Stomach (tissue), 4 donors: ENCODE results near the gene SND1.

Experiments used
- CTCF ChIP-seq, 7 experiments: fragments of 450-650 bp in 4 of 7; fragments of 200-600 bp in 3 of 7; sonication (generic) in 3 of 7; IDR thresholded peaks; one replicate each; pipeline ENCODE4 v1.5.1; 2016 to 2019; ENCODE audit warnings: antibody characterized with exemption in 7 of 7, control low read depth in 2 of 7, mild to moderate bottlenecking in 1 of 7
- EP300 ChIP-seq: sonication (generic); formaldehyde crosslinking; IDR thresholded peaks from one replicate; pipeline ENCODE4 v1.6.1; 2017; ENCODE audit warnings: antibody characterized with exemption
- POLR2A ChIP-seq, 4 donors: fragments of 450-650 bp; IDR thresholded peaks; one replicate each; pipeline ENCODE4 v1.6.1; 2016; ENCODE audit warnings: antibody characterized with exemption in 4 of 4, control low read depth in 2 of 4, mild to moderate bottlenecking in 1 of 4, moderate library complexity in 1 of 4
- POLR2AphosphoS5 ChIP-seq, 3 donors: sonication (generic); formaldehyde crosslinking; IDR thresholded peaks; one replicate each; pipeline ENCODE4 v1.6.1; 2016; ENCODE audit warnings: antibody characterized with exemption in 3 of 3

- TF ChIP-seq POLR2A (IDR thresholded peaks at IDR 0.05) (no peak), POLR2AphosphoS5 (IDR thresholded peaks at IDR 0.05) (peak in 1 of 3 donors; percentile 28), CTCF (IDR thresholded peaks at IDR 0.05) (no peak), EP300 (no peak)
These were observed 278.6 kb downstream of the SND1 start for GRCh38 chr7:127930341-127931328.
